Thyroid gland (tissue), 4 donors: Measurements from ENCODE around the gene ENOX2.

Experiments used
- POLR2A ChIP-seq, 2 donors: fragments of 450-650 bp; IDR thresholded peaks; one replicate each; pipeline ENCODE4 v1.6.1; 2017; ENCODE audit warnings: antibody characterized with exemption in 2 of 2, mild to moderate bottlenecking in 2 of 2, moderate library complexity in 1 of 2
- TF ChIP-seq, protein P1 (sequence below), 6 experiments: fragments of 200-600 bp in 3 of 6; fragments of 450-650 bp in 3 of 6; sonication (generic) in 3 of 6; IDR thresholded peaks; one replicate each; pipeline ENCODE4 v1.5.1; 2016 to 2019; ENCODE audit warnings: antibody characterized with exemption in 6 of 6, mild to moderate bottlenecking in 2 of 6, inconsistent platforms in 1 of 6, moderate library complexity in 1 of 6

GRCh38 chrX:130874751-130875150 is 28.3 kb downstream of the ENOX2 start:
- TF ChIP-seq, protein P1, sequence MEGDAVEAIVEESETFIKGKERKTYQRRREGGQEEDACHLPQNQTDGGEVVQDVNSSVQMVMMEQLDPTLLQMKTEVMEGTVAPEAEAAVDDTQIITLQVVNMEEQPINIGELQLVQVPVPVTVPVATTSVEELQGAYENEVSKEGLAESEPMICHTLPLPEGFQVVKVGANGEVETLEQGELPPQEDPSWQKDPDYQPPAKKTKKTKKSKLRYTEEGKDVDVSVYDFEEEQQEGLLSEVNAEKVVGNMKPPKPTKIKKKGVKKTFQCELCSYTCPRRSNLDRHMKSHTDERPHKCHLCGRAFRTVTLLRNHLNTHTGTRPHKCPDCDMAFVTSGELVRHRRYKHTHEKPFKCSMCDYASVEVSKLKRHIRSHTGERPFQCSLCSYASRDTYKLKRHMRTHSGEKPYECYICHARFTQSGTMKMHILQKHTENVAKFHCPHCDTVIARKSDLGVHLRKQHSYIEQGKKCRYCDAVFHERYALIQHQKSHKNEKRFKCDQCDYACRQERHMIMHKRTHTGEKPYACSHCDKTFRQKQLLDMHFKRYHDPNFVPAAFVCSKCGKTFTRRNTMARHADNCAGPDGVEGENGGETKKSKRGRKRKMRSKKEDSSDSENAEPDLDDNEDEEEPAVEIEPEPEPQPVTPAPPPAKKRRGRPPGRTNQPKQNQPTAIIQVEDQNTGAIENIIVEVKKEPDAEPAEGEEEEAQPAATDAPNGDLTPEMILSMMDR (IDR thresholded peaks at IDR 0.05): no peak
- TF ChIP-seq POLR2A (IDR thresholded peaks at IDR 0.05): no peak
